Measurements from ENCODE around the gene HS6ST1. TPM values are rescaled to one million over a fixed set of nuclear protein-coding genes. Genes with fewer than 3 reads are reported as not detected.
"Not testable (repeated sequence)": the region's sequence is repeated elsewhere in the genome, so short reads cannot be mapped to it uniquely, and the experiment has no call there.

The HS6ST1 gene
- total and polyA plus RNA-seq, 4 donors, result 17.9 to 31.9 (median 25.4) TPM

- not testable (repeated sequence) for H3K36me3 ChIP-seq (ENCODE audit: control insufficient read depth in 4 of 4, insufficient read depth in 3 of 4, low read depth in 1 of 4, low read length in 3 of 4); DNase-seq (ENCODE audit: low spot score); H3K9me3 ChIP-seq (ENCODE audit: control insufficient read depth in 4 of 4, low read length in 3 of 4); H3K27me3 ChIP-seq (ENCODE audit: control insufficient read depth in 4 of 4, insufficient read depth in 4 of 4, low read length in 3 of 4)
- WGBS, result 1% methylated on average over 27 of the region's 40 CpGs
- Histone ChIP-seq H3K4me3 (ENCODE audit: low read depth in 1 of 3, low read length in 3 of 3) (peak overlapping the region; percentile 49 to 91 (median 76)), H3K9ac (ENCODE audit: low read depth in 1 of 2, low read length in 2 of 2) (peak overlapping the region; percentile 49 to 56), H3K27ac (ENCODE audit: low read depth in 1 of 2, low read length in 2 of 2) (peak overlapping the region; percentile 54 to 71), H3K4me1 (ENCODE audit: control insufficient read depth in 4 of 4, insufficient read depth in 4 of 4, low read length in 3 of 4) (peaks cover 25 to 57% (median 50%) of the 10 kb centered on the region in 4 donors)
These were observed 806 bp downstream of the HS6ST1 start for GRCh38 chr2:128317899-128318225.

- H3K4me3 ChIP-seq (ENCODE audit: low read depth in 1 of 3, low read length in 3 of 3), result peak overlapping the region; percentile 49 to 91 (median 76)
- H3K9ac ChIP-seq (ENCODE audit: low read depth in 1 of 2, low read length in 2 of 2), result peak overlapping the region; percentile 56 to 76
- DNase-seq (ENCODE audit: low spot score), result peak; percentile 46
- 2% methylated on average over 35 of the region's 35 CpGs for WGBS
- no peaks in the 10 kb centered on the region for H3K9me3 ChIP-seq (ENCODE audit: control insufficient read depth in 4 of 4, low read length in 3 of 4)
- H3K4me1 ChIP-seq (ENCODE audit: control insufficient read depth in 4 of 4, insufficient read depth in 4 of 4, low read length in 3 of 4), result peaks cover 23 to 61% (median 55%) of the 10 kb centered on the region in 4 donors
- H3K36me3 ChIP-seq (ENCODE audit: control insufficient read depth in 4 of 4, insufficient read depth in 3 of 4, low read depth in 1 of 4, low read length in 3 of 4), result no peaks in the 10 kb centered on the region
- TF ChIP-seq GABPA (IDR thresholded peaks at IDR 0.05 in 1 of 2, conservative IDR thresholded peaks at IDR 0.05 in 1 of 2) (no peak), RAD21 (IDR thresholded peaks at IDR 0.05) (peak in 1 of 2 donors; percentile 21)
- no peaks in the 10 kb centered on the region for H3K27me3 ChIP-seq (ENCODE audit: control insufficient read depth in 4 of 4, insufficient read depth in 4 of 4, low read length in 3 of 4)
- H3K27ac ChIP-seq (ENCODE audit: low read depth in 1 of 2, low read length in 2 of 2), result peak overlapping the region; percentile 54 to 71
These were observed 1.3 kb downstream of the HS6ST1 start for GRCh38 chr2:128317181-128317898.

GRCh38 chr2:128316777-128317180, 1.9 kb downstream of the HS6ST1 start:
- peak overlapping the region; percentile 54 to 71 for H3K27ac ChIP-seq (ENCODE audit: low read depth in 1 of 2, low read length in 2 of 2)
- peak in 1 of 2 donors; percentile 12 for TF ChIP-seq RXRA (IDR thresholded peaks at IDR 0.05)
- peak in 1 of 2 donors; percentile 59 for TF ChIP-seq HNF4A (conservative IDR thresholded peaks at IDR 0.05)
- no peak for TF ChIP-seq FOXA2 (IDR thresholded peaks at IDR 0.05)
- no peak for TF ChIP-seq ATF3 (IDR thresholded peaks at IDR 0.05)
- H3K36me3 ChIP-seq (ENCODE audit: control insufficient read depth in 4 of 4, insufficient read depth in 3 of 4, low read depth in 1 of 4, low read length in 3 of 4), result no peaks in the 10 kb centered on the region
- H3K4me3 ChIP-seq (ENCODE audit: low read depth in 1 of 3, low read length in 3 of 3), result peak overlapping the region; percentile 49 to 91 (median 76)
- no peaks in the 10 kb centered on the region for H3K9me3 ChIP-seq (ENCODE audit: control insufficient read depth in 4 of 4, low read length in 3 of 4)
- H3K9ac ChIP-seq (ENCODE audit: low read depth in 1 of 2, low read length in 2 of 2), result peak overlapping the region; percentile 56 to 76
- WGBS, result 12% methylated on average over 5 of the region's 5 CpGs
- peaks cover 27 to 66% (median 60%) of the 10 kb centered on the region in 4 donors for H3K4me1 ChIP-seq (ENCODE audit: control insufficient read depth in 4 of 4, insufficient read depth in 4 of 4, low read length in 3 of 4)
- DNase-seq (ENCODE audit: low spot score), result peak; percentile 31
- no peaks in the 10 kb centered on the region for H3K27me3 ChIP-seq (ENCODE audit: control insufficient read depth in 4 of 4, insufficient read depth in 4 of 4, low read length in 3 of 4)

GRCh38 chr2:128315829-128316776, 2.6 kb downstream of the HS6ST1 start:
- Histone ChIP-seq H3K9me3 (ENCODE audit: control insufficient read depth in 4 of 4, low read length in 3 of 4) (no peaks in the 10 kb centered on the region), H3K4me1 (ENCODE audit: control insufficient read depth in 4 of 4, insufficient read depth in 4 of 4, low read length in 3 of 4) (peaks cover 28 to 69% (median 64%) of the 10 kb centered on the region in 4 donors), H3K4me3 (ENCODE audit: low read depth in 1 of 3, low read length in 3 of 3) (peak overlapping the region; percentile 1 to 91 (median 76)), H3K36me3 (ENCODE audit: control insufficient read depth in 4 of 4, insufficient read depth in 3 of 4, low read depth in 1 of 4, low read length in 3 of 4) (no peaks in the 10 kb centered on the region), H3K27me3 (ENCODE audit: control insufficient read depth in 4 of 4, insufficient read depth in 4 of 4, low read length in 3 of 4) (no peaks in the 10 kb centered on the region), H3K27ac (ENCODE audit: low read depth in 1 of 2, low read length in 2 of 2) (no peak overlapping the region), H3K9ac (ENCODE audit: low read depth in 1 of 2, low read length in 2 of 2) (no peak overlapping the region)
- 64% methylated on average over 20 of the region's 20 CpGs for WGBS
- peak; percentile 33 for DNase-seq (ENCODE audit: low spot score)
- TF ChIP-seq YY1 (IDR thresholded peaks at IDR 0.05), result no peak
- no peak for TF ChIP-seq HNF4A (conservative IDR thresholded peaks at IDR 0.05)
- peak in 1 of 2 donors; percentile 26 for TF ChIP-seq RXRA (IDR thresholded peaks at IDR 0.05)
